ENCODE data around the gene AXIN2. TPM values are rescaled to one million over a fixed set of nuclear protein-coding genes. Genes with fewer than 3 reads are reported as not detected.

Gene AXIN2
- total RNA-seq, 1 experiment from 2014 or later, result 4.9 TPM

DNA sequence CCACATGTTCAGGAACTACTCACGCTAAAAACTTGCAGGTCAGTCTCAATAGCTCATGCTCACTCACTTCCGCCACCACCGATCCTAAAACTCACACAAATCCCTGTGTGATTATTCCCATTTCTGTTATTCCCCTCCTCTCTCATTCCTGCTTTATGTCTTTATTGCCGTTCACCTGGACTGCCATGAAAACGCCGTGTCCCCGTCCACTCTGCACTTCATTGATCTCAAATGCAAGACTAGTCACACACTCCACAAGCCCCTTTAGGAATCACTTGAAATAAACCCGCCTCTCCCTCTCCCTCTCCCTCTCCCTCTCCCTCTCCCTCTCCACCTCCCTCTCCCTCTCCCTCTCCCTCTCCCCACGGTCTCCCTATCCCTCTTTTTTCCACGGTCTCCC, 78.0 kb downstream of the AXIN2 start:
- DNase-seq (ENCODE audit: low read depth), result no peak

GRCh38 chr17:65482201-65482600, 79.2 kb downstream of the AXIN2 start:
- no peak for DNase-seq (ENCODE audit: low read depth)

DNA sequence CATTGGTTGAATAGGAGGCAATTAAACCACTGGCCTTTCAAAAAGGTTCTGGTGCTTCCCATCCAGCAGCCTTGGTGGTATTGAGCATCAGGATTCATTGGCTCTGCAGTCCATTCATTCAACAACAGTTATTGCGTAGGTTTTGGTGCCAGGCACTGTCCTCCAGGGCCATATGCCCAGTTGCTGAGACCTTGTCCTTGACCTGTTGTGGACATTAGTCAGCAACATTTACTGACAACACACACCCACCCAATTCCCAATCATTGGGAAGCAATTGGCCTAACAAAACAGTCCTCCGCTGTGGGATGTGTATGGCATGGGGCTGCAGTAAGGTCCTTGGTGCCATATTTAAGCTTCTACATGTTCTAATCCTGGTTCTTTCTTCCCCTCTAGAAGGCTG, 82.2 kb downstream of the AXIN2 start:
- DNase-seq (ENCODE audit: low read depth), result no peak
